Sigmoid colon (tissue), 3 donors: ENCODE results near the gene FAP.

ENCODE experiments used
- POLR2A ChIP-seq, 2 donors: fragments of 450-650 bp; IDR thresholded peaks; one replicate each; pipeline ENCODE4 v1.6.1; 2016; ENCODE audit warnings: antibody characterized with exemption in 2 of 2, mild to moderate bottlenecking in 2 of 2, moderate library complexity in 2 of 2
- TF ChIP-seq, protein P1 (sequence below), 4 experiments: fragments of 450-650 bp in 3 of 4; fragments of 200-600 bp in 1 of 4; IDR thresholded peaks; one replicate each; pipeline ENCODE4 v1.5.1; 2016 to 2019; ENCODE audit warnings: antibody characterized with exemption in 4 of 4, mild to moderate bottlenecking in 3 of 4, moderate library complexity in 2 of 4

DNA sequence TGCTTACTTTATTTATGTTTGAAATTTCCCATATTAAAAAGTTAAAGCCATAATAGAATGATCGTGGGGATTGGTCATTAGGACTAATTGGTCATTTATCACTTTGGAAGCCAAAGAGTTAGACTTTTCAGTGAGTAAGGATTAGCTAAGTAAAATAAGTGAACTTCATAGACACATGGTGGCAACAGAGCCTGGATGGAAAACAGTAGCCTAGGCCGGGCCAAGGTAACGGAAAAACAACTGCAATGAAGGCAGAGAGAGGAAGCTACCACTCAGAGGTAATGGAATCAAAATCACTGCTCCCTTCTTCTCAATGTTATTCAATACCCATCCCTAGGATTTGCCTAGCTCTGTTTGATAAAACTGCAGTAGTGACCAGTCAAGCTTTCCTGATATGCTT, 87.1 kb downstream of the FAP start:
- TF ChIP-seq, protein P1, sequence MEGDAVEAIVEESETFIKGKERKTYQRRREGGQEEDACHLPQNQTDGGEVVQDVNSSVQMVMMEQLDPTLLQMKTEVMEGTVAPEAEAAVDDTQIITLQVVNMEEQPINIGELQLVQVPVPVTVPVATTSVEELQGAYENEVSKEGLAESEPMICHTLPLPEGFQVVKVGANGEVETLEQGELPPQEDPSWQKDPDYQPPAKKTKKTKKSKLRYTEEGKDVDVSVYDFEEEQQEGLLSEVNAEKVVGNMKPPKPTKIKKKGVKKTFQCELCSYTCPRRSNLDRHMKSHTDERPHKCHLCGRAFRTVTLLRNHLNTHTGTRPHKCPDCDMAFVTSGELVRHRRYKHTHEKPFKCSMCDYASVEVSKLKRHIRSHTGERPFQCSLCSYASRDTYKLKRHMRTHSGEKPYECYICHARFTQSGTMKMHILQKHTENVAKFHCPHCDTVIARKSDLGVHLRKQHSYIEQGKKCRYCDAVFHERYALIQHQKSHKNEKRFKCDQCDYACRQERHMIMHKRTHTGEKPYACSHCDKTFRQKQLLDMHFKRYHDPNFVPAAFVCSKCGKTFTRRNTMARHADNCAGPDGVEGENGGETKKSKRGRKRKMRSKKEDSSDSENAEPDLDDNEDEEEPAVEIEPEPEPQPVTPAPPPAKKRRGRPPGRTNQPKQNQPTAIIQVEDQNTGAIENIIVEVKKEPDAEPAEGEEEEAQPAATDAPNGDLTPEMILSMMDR (IDR thresholded peaks at IDR 0.05), result no peak
- no peak for TF ChIP-seq POLR2A (IDR thresholded peaks at IDR 0.05)
